WTC11 (cell line): ENCODE measurements around the gene NKPD1. TPM values are rescaled to one million over a fixed set of nuclear protein-coding genes. Genes with fewer than 3 reads are reported as not detected.

ENCODE experiments used
- ATAC-seq: fragments of 200-7000 bp; cut with Tn5 transposase; 2 replicates; pipeline ENCODE4 v1.10.0; 2021; ENCODE audit warnings: mild to moderate bottlenecking, moderate library complexity
- CTCF ChIA-PET: fragments of 300-600 bp; sonication (Branson Sonifier 250); formaldehyde crosslinking; loops from one replicate; lab custom pipeline; 2021; ENCODE audit warnings: antibody characterized with exemption; lab: Charles Lee
- POLR2A ChIA-PET: fragments of 350-600 bp; sonication (Branson Sonifier 250); formaldehyde crosslinking; loops from one replicate; lab custom pipeline; 2021; ENCODE audit warnings: antibody characterized with exemption; lab: Charles Lee
- DNase-seq: peaks from one replicate; pipeline ENCODE4 v3.0.0; 2021; ENCODE audit warnings: low spot score
- H3K27ac Mint-ChIP-seq: 2 replicates; pipeline ENCODE4 v1.8.0; 2021; ENCODE audit warnings: mixed read lengths
- H3K27me3 Mint-ChIP-seq: 2 replicates; pipeline ENCODE4 v1.8.0; 2021; ENCODE audit warnings: low read depth, mild to moderate bottlenecking, moderate library complexity, mixed read lengths
- H3K36me3 Mint-ChIP-seq: 2 replicates; pipeline ENCODE4 v1.8.0; 2021; ENCODE audit warnings: mixed read lengths
- H3K4me1 Mint-ChIP-seq: 2 replicates; pipeline ENCODE4 v1.8.0; 2022; ENCODE audit warnings: mixed read lengths
- H3K4me3 Mint-ChIP-seq: 2 replicates; pipeline ENCODE4 v1.8.0; 2021; ENCODE audit warnings: mild to moderate bottlenecking, moderate library complexity, mixed read lengths
- H3K9me3 Mint-ChIP-seq: 2 replicates; pipeline ENCODE4 v1.8.0; 2021; ENCODE audit warnings: mixed read lengths
- FOXJ3 ChIP-seq: sonication (generic); formaldehyde crosslinking; IDR thresholded peaks from 2 replicates; pipeline ENCODE4 v1.9.0; 2021; ENCODE audit warnings: missing genetic modification reagents, mild to moderate bottlenecking, borderline replicate concordance
- IRF2 ChIP-seq: sonication (generic); formaldehyde crosslinking; IDR thresholded peaks from 2 replicates; pipeline ENCODE4 v1.8.0; 2022; ENCODE audit warnings: low read depth, missing genetic modification reagents, borderline replicate concordance
- OVOL2 ChIP-seq: fragments of 250-450 bp; sonication (Bioruptor Pico); IDR thresholded peaks from 2 replicates; pipeline ENCODE4 v1.9.0; 2021; ENCODE audit warnings: mild to moderate bottlenecking, borderline replicate concordance
- ZNF232 ChIP-seq: sonication (generic); formaldehyde crosslinking; IDR thresholded peaks from 2 replicates; pipeline ENCODE4 v1.8.0; 2022; ENCODE audit warnings: mild to moderate bottlenecking, missing genetic modification reagents
- ZNF396 ChIP-seq: fragments of 250-450 bp; sonication (Bioruptor Pico); IDR thresholded peaks from 2 replicates; pipeline ENCODE4 v1.8.0; 2021; ENCODE audit warnings: mild to moderate bottlenecking, moderate library complexity, borderline replicate concordance
- ZNF423 ChIP-seq: fragments of 250-450 bp; sonication (Bioruptor Pico); IDR thresholded peaks from 2 replicates; pipeline ENCODE4 v2.1.2; 2022; ENCODE audit warnings: mild to moderate bottlenecking, moderate library complexity
- ZNF671 ChIP-seq: fragments of 250-450 bp; sonication (Bioruptor Pico); IDR thresholded peaks from 2 replicates; pipeline ENCODE4 v1.8.0; 2021; ENCODE audit warnings: mild to moderate bottlenecking
- total RNA-seq: library from RNA; stranded (reverse); gene quantifications from 3 replicates; pipeline ENCODE4 v1.2.3, GENCODE V29; 2021
- TF ChIP-seq, protein P1 (sequence below): sonication (generic); formaldehyde crosslinking; IDR thresholded peaks from 2 replicates; pipeline ENCODE4 v1.8.0; 2022; ENCODE audit warnings: mild to moderate bottlenecking, missing genetic modification reagents
- TF ChIP-seq, protein P2 (sequence below): sonication (generic); formaldehyde crosslinking; IDR thresholded peaks from 2 replicates; pipeline ENCODE4 v1.8.1; 2022; ENCODE audit warnings: mild to moderate bottlenecking, moderate library complexity, missing genetic modification reagents
- TF ChIP-seq, protein P3 (sequence below): sonication (generic); formaldehyde crosslinking; IDR thresholded peaks from 2 replicates; pipeline ENCODE4 v1.8.1; 2023; ENCODE audit warnings: mild to moderate bottlenecking, moderate library complexity, missing genetic modification reagents
- TF ChIP-seq, protein P4 (sequence below): sonication (generic); formaldehyde crosslinking; IDR thresholded peaks from 2 replicates; pipeline ENCODE4 v1.8.0; 2023; ENCODE audit warnings: missing genetic modification reagents, mild to moderate bottlenecking, borderline replicate concordance
- TF ChIP-seq, protein P5 (sequence below): fragments of 250-450 bp; sonication (Bioruptor Pico); IDR thresholded peaks from 2 replicates; pipeline ENCODE4 v1.9.0; 2021; ENCODE audit warnings: mild to moderate bottlenecking, borderline replicate concordance
- TF ChIP-seq, protein P6 (sequence below): fragments of 250-450 bp; sonication (Bioruptor Pico); IDR thresholded peaks from 2 replicates; pipeline ENCODE4 v1.9.0; 2021; ENCODE audit warnings: mild to moderate bottlenecking

NKPD1 gene
- total RNA-seq, 1 experiment from 2014 or later: 0.57 TPM

DNA sequence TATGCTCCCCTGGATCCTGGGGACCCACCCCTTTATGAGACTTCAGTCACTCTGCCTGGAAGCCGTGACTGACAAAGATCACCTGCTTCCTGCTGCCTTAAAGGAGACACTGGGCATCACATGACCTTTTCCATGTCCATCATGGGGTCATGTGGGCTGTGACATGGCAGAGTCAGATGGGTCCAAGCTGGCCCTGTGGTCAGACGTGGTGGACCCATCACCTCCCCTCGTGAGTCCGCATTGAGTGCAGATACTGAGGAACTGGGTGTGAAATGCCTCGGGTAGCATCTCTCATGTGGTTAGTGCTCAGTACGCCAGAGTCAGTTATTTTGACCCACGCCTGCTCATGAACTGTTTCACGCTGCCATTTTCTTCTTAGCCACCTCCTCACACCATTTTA, 27.1 kb downstream of the NKPD1 start:
- DNase-seq: no peak
- CTCF ChIA-PET: interaction anchor here (1.3 to 1.4 kb wide), 2 partner anchors 8 to 74 kb away, joined by 3 to 4 read pairs; no protein-coding TSS in a partner anchor

DNA sequence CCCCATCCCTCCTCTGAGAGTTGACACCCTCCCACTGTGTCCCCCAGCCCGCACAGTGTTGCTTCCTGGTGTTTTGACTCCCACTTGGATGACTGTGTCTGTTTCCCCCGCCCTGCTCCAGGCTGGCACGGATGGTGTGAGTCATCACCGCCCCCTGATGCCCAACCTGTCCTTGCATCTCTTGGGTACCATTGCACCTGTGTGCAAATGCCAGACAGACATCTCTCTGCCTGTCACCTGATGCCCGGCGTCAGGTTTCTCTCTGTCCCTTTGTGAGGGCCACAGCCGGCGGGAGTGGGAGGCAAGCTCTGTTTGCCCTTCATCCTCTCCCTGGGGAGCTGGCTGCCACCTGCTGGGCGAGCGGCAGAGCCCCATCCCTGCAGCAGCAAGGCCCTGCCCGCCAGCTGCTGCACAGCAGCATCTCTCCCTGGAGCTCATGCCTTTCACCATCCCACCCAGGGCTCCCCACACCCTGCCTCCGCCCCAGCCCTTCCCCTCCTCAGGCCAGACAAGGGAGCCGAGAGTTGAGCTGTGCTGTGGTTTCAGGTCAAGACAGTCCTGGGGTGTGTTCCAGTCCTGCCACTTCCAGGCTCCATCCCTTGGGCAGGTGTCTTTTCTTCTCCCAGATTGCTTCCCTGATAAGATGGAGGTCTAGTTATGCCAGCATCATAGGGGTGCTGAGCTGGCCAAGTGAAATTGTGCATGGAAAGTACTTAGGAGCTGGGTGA, 29.7 kb downstream of the NKPD1 start:
- CTCF ChIA-PET: interaction anchor here (1.0 to 1.5 kb wide), 7 partner anchors 15 to 142 kb away, joined by 3 to 6 read pairs (median 4); no protein-coding TSS in a partner anchor
- POLR2A ChIA-PET: no interaction called here
- ATAC-seq (no peak), DNase-seq (no peak)
- Mint-ChIP-seq H3K27ac (peak overlapping the region; percentile 65), H3K36me3 (no peaks in the 10 kb centered on the region), H3K4me1 (peaks cover 24% of the 10 kb centered on the region), H3K4me3 (no peak overlapping the region), H3K9me3 (no peaks in the 10 kb centered on the region), H3K27me3 (no peaks in the 10 kb centered on the region)
- TF ChIP-seq ZNF396 (CRISPR knock-in tag) (no peak), ZNF232 (CRISPR knock-in tag) (no peak), ZNF671 (CRISPR knock-in tag) (no peak), FOXJ3 (CRISPR knock-in tag) (no peak), OVOL2 (CRISPR knock-in tag) (no peak), ZNF423 (CRISPR knock-in tag) (peak; percentile 92)
- TF ChIP-seq, protein P1, sequence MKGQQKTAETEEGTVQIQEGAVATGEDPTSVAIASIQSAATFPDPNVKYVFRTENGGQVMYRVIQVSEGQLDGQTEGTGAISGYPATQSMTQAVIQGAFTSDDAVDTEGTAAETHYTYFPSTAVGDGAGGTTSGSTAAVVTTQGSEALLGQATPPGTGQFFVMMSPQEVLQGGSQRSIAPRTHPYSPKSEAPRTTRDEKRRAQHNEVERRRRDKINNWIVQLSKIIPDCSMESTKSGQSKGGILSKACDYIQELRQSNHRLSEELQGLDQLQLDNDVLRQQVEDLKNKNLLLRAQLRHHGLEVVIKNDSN (CRISPR knock-in tag): peak; percentile 5; the same call in 1 of the 2 replicates
- TF ChIP-seq, protein P2, sequence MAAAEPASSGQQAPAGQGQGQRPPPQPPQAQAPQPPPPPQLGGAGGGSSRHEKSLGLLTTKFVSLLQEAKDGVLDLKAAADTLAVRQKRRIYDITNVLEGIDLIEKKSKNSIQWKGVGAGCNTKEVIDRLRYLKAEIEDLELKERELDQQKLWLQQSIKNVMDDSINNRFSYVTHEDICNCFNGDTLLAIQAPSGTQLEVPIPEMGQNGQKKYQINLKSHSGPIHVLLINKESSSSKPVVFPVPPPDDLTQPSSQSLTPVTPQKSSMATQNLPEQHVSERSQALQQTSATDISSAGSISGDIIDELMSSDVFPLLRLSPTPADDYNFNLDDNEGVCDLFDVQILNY (CRISPR knock-in tag): no peak
- TF ChIP-seq, protein P3, sequence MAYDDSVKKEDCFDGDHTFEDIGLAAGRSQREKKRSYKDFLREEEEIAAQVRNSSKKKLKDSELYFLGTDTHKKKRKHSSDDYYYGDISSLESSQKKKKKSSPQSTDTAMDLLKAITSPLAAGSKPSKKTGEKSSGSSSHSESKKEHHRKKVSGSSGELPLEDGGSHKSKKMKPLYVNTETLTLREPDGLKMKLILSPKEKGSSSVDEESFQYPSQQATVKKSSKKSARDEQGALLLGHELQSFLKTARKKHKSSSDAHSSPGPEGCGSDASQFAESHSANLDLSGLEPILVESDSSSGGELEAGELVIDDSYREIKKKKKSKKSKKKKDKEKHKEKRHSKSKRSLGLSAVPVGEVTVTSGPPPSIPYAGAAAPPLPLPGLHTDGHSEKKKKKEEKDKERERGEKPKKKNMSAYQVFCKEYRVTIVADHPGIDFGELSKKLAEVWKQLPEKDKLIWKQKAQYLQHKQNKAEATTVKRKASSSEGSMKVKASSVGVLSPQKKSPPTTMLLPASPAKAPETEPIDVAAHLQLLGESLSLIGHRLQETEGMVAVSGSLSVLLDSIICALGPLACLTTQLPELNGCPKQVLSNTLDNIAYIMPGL (CRISPR knock-in tag): no peak

More for the DNA sequence above, 27.1 kb downstream of the NKPD1 start:
- Mint-ChIP-seq H3K9me3 (no peaks in the 10 kb centered on the region), H3K27ac (0 out of 2 replicates have a peak overlapping the region, but pooled peaks have one; percentile 71), H3K36me3 (no peaks in the 10 kb centered on the region), H3K4me3 (no peak overlapping the region), H3K4me1 (peaks cover 44% of the 10 kb centered on the region), H3K27me3 (no peaks in the 10 kb centered on the region)
- POLR2A ChIA-PET: no interaction called here
- no peak for ATAC-seq
- TF ChIP-seq, protein P4, sequence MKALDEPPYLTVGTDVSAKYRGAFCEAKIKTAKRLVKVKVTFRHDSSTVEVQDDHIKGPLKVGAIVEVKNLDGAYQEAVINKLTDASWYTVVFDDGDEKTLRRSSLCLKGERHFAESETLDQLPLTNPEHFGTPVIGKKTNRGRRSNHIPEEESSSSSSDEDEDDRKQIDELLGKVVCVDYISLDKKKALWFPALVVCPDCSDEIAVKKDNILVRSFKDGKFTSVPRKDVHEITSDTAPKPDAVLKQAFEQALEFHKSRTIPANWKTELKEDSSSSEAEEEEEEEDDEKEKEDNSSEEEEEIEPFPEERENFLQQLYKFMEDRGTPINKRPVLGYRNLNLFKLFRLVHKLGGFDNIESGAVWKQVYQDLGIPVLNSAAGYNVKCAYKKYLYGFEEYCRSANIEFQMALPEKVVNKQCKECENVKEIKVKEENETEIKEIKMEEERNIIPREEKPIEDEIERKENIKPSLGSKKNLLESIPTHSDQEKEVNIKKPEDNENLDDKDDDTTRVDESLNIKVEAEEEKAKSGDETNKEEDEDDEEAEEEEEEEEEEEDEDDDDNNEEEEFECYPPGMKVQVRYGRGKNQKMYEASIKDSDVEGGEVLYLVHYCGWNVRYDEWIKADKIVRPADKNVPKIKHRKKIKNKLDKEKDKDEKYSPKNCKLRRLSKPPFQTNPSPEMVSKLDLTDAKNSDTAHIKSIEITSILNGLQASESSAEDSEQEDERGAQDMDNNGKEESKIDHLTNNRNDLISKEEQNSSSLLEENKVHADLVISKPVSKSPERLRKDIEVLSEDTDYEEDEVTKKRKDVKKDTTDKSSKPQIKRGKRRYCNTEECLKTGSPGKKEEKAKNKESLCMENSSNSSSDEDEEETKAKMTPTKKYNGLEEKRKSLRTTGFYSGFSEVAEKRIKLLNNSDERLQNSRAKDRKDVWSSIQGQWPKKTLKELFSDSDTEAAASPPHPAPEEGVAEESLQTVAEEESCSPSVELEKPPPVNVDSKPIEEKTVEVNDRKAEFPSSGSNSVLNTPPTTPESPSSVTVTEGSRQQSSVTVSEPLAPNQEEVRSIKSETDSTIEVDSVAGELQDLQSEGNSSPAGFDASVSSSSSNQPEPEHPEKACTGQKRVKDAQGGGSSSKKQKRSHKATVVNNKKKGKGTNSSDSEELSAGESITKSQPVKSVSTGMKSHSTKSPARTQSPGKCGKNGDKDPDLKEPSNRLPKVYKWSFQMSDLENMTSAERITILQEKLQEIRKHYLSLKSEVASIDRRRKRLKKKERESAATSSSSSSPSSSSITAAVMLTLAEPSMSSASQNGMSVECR (CRISPR knock-in tag): no peak
- TF ChIP-seq, protein P5, sequence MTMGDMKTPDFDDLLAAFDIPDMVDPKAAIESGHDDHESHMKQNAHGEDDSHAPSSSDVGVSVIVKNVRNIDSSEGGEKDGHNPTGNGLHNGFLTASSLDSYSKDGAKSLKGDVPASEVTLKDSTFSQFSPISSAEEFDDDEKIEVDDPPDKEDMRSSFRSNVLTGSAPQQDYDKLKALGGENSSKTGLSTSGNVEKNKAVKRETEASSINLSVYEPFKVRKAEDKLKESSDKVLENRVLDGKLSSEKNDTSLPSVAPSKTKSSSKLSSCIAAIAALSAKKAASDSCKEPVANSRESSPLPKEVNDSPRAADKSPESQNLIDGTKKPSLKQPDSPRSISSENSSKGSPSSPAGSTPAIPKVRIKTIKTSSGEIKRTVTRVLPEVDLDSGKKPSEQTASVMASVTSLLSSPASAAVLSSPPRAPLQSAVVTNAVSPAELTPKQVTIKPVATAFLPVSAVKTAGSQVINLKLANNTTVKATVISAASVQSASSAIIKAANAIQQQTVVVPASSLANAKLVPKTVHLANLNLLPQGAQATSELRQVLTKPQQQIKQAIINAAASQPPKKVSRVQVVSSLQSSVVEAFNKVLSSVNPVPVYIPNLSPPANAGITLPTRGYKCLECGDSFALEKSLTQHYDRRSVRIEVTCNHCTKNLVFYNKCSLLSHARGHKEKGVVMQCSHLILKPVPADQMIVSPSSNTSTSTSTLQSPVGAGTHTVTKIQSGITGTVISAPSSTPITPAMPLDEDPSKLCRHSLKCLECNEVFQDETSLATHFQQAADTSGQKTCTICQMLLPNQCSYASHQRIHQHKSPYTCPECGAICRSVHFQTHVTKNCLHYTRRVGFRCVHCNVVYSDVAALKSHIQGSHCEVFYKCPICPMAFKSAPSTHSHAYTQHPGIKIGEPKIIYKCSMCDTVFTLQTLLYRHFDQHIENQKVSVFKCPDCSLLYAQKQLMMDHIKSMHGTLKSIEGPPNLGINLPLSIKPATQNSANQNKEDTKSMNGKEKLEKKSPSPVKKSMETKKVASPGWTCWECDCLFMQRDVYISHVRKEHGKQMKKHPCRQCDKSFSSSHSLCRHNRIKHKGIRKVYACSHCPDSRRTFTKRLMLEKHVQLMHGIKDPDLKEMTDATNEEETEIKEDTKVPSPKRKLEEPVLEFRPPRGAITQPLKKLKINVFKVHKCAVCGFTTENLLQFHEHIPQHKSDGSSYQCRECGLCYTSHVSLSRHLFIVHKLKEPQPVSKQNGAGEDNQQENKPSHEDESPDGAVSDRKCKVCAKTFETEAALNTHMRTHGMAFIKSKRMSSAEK (CRISPR knock-in tag): no peak
- TF ChIP-seq, protein P6, sequence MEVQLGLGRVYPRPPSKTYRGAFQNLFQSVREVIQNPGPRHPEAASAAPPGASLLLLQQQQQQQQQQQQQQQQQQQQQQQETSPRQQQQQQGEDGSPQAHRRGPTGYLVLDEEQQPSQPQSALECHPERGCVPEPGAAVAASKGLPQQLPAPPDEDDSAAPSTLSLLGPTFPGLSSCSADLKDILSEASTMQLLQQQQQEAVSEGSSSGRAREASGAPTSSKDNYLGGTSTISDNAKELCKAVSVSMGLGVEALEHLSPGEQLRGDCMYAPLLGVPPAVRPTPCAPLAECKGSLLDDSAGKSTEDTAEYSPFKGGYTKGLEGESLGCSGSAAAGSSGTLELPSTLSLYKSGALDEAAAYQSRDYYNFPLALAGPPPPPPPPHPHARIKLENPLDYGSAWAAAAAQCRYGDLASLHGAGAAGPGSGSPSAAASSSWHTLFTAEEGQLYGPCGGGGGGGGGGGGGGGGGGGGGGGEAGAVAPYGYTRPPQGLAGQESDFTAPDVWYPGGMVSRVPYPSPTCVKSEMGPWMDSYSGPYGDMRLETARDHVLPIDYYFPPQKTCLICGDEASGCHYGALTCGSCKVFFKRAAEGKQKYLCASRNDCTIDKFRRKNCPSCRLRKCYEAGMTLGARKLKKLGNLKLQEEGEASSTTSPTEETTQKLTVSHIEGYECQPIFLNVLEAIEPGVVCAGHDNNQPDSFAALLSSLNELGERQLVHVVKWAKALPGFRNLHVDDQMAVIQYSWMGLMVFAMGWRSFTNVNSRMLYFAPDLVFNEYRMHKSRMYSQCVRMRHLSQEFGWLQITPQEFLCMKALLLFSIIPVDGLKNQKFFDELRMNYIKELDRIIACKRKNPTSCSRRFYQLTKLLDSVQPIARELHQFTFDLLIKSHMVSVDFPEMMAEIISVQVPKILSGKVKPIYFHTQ (CRISPR knock-in tag): no peak
- no peak for TF ChIP-seq IRF2
